ENCODE results near the gene CHL1.

Gene CHL1

GRCh38 chr3:277873-278272 lies 81.3 kb downstream of the CHL1 start:
- DNase-seq (ENCODE audit: low read depth in 1 of 2, low spot score in 1 of 2): no peak

- DNase-seq (ENCODE audit: low read depth in 1 of 2, low spot score in 1 of 2): no peak
Measured at GRCh38 chr3:278300-279064, 81.9 kb downstream of the CHL1 start.

GRCh38 chr3:279325-279724 lies 82.8 kb downstream of the CHL1 start:
- no peak for DNase-seq (ENCODE audit: low read depth in 1 of 2, low spot score in 1 of 2)

GRCh38 chr3:280681-281080 lies 84.1 kb downstream of the CHL1 start:
- DNase-seq (ENCODE audit: low read depth in 1 of 2, low spot score in 1 of 2): no peak

GRCh38 chr3:284322-284721 lies 87.8 kb downstream of the CHL1 start:
- DNase-seq (ENCODE audit: low read depth in 1 of 2, low spot score in 1 of 2): no peak

GRCh38 chr3:288417-288816 lies 91.9 kb downstream of the CHL1 start:
- no peak for DNase-seq (ENCODE audit: low read depth in 1 of 2, low spot score in 1 of 2)

GRCh38 chr3:291028-291427 lies 94.5 kb downstream of the CHL1 start:
- no peak for DNase-seq (ENCODE audit: low read depth in 1 of 2, low spot score in 1 of 2)

- DNase-seq (ENCODE audit: low read depth in 1 of 2, low spot score in 1 of 2): no peak
Measured at GRCh38 chr3:291646-292436, 95.3 kb downstream of the CHL1 start.

GRCh38 chr3:294096-294495 lies 97.5 kb downstream of the CHL1 start:
- DNase-seq (ENCODE audit: low read depth in 1 of 2, low spot score in 1 of 2): no peak

- DNase-seq (ENCODE audit: low read depth in 1 of 2, low spot score in 1 of 2): no peak
Measured at GRCh38 chr3:294581-294980, 98.0 kb downstream of the CHL1 start.

- DNase-seq (ENCODE audit: low read depth in 1 of 2, low spot score in 1 of 2): no peak
Measured at GRCh38 chr3:295166-295565, 98.6 kb downstream of the CHL1 start.

GRCh38 chr3:297585-297984 lies 101.0 kb downstream of the CHL1 start:
- DNase-seq (ENCODE audit: low read depth in 1 of 2, low spot score in 1 of 2): no peak

- no peak for DNase-seq (ENCODE audit: low read depth in 1 of 2, low spot score in 1 of 2)
Measured at GRCh38 chr3:299590-300301, 103.2 kb downstream of the CHL1 start.

- no peak for DNase-seq (ENCODE audit: low read depth in 1 of 2, low spot score in 1 of 2)
Measured at GRCh38 chr3:307182-307581, 110.6 kb downstream of the CHL1 start.

- DNase-seq (ENCODE audit: low read depth in 1 of 2, low spot score in 1 of 2): no peak
Measured at GRCh38 chr3:308597-309321, 112.2 kb downstream of the CHL1 start.

GRCh38 chr3:312160-312733 lies 115.7 kb downstream of the CHL1 start:
- DNase-seq (ENCODE audit: low read depth in 1 of 2, low spot score in 1 of 2): no peak

- DNase-seq (ENCODE audit: low read depth in 1 of 2, low spot score in 1 of 2): no peak
Measured at GRCh38 chr3:312911-313310, 116.3 kb downstream of the CHL1 start.

- DNase-seq (ENCODE audit: low read depth in 1 of 2, low spot score in 1 of 2): no peak
Measured at GRCh38 chr3:317012-317411, 120.4 kb downstream of the CHL1 start.

GRCh38 chr3:318903-319302 lies 122.3 kb downstream of the CHL1 start:
- DNase-seq (ENCODE audit: low read depth in 1 of 2, low spot score in 1 of 2): no peak

GRCh38 chr3:324423-324822 lies 127.9 kb downstream of the CHL1 start:
- DNase-seq (ENCODE audit: low read depth in 1 of 2, low spot score in 1 of 2): no peak

- DNase-seq (ENCODE audit: low read depth in 1 of 2, low spot score in 1 of 2): no peak
Measured at GRCh38 chr3:325495-325894, 128.9 kb downstream of the CHL1 start.

All from activated T-helper 1 cell treated with anti-CD3 and anti-CD28 coated beads, Interleukin-2, amount 50 U/mL, for 16 hours (primary cell).